GM12875 (cell line): ENCODE measurements around the gene MAMLD1.

ENCODE experiments used
- H3K4me3 ChIP-seq: one replicate; pipeline ENCODE4 v1.5.1; 2011; ENCODE audit warnings: low read depth, low read length, control low read depth
- CTCF ChIP-seq: IDR thresholded peaks from 2 replicates; pipeline ENCODE4 v1.5.1; 2011; ENCODE audit warnings: low read depth, mild to moderate bottlenecking, control low read depth, inconsistent platforms, low read length, moderate library complexity, borderline replicate concordance; ENCODE audit not compliant: insufficient read depth

The MAMLD1 gene

DNA sequence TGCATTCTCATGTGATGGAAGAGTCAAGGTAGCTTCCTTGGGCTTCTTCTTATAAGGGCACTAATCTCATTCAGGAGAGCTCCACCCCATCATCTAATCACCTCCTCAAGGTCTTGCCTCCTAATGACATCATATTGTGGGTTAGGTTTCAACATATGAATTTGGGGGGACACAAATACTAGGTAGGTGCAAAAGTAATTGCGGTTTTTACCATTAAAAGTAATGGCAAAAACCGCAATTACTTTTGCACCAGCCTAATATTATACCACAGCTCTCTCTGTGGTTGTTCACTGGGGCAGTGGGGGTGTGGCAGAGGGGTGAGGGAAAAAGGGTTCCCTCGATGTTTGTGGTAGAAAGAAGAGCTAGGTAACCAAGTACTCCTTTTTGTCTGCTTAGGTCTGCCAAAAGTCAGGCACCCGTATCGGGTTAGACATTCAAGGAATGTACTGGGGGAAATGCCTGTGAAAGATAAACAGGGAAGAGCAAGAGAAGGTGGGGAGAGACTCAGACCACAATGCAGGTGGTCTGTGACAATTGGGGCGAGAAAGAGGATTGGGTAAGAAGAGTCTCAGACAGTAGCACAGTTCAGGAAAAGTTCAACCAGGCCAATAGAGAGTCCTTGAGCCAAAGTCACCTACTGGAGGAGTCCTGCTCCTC is 126.4 kb downstream of the MAMLD1 start:
- no peak overlapping the region for H3K4me3 ChIP-seq
- no peak for TF ChIP-seq CTCF

DNA sequence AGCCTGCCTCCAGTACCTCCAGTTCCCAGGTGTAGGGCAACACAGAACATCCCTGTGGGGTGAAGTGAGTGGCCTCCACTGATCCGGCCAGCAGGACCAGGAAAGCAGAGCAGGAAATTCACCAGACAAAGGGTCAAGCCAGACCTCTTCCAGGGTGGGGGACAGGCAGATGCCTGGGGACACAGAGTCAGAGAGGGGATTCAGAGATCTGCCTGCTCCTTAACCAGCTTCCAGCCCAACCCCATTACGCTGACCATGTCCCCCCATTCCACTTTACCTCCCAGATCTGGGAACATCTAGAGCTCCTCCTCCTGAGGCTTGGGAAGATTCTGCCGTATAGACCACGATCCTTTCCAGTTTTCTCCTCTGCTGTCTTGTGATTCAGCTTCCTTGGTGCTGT is 132.4 kb downstream of the MAMLD1 start:
- H3K4me3 ChIP-seq = no peak overlapping the region
- TF ChIP-seq CTCF = no peak

DNA sequence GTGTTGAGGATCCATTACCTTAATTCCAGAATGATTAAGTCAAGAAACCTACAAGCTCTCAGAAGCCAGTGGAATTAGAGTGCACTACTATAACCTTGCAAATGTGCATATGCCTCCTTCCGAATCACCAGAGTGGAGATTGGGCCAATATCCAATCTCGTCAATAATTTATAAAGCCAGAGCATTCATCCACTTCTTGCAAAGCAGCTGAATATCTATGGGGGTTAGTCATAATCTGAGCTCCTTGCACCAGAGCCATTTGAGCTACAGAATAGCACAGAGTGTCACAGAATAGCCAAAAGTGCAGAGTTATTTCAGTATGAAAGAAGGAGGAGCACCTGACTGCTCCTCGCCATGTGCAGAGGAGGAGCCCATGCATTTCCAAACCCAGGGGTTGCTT is 136.1 kb downstream of the MAMLD1 start:
- H3K4me3 ChIP-seq = no peak overlapping the region
- no peak for TF ChIP-seq CTCF

- H3K4me3 ChIP-seq = no peak overlapping the region
- no peak for TF ChIP-seq CTCF
Measured at GRCh38 chrX:150502091-150502490, 139.0 kb downstream of the MAMLD1 start.

DNA sequence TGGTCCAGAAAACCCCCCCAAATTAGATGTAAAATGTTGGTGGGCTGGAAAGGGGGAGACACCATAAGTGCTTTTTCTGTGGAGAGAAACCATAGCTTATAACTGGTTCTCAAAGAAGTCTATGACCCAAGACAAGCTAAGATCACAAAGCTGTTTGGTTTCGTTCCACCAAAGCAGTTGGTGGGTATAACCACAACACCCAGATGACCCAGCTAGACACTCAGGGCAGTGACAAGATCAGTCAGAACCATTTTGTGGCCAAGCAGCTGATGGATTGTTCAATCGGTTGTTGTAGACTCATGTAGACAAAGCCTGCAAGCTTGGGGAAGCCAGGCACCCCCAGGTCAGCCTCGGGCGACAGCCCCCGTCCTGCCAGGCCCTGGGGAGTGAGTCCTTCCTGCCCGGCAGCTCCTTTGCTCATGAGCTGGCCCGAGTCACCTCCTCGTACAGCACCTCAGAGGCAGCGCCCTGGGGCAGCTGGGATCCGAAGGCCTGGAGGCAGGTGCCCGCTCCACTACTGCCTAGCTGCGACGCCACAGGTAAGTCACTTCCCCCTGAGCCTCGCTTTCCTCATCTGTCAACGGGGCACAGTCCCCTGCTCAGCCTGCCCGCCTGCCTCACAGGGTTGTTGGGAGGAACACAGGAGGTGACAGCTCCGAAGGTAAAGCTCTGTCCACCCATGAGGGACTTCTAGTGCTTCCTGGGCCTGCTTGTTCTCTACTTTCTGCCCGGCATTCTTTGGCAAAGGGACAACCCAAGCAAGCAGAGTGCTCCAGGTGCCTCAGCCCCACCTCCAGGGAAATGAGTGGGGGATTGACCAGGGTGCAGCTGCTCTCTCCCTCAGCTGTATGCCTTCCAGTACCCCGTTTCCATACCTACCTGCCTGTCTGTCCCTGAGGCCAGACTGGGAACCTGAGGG is 140.1 kb downstream of the MAMLD1 start:
- TF ChIP-seq CTCF = no peak
- no peak overlapping the region for H3K4me3 ChIP-seq

GRCh38 chrX:150503898-150504219 is 140.7 kb downstream of the MAMLD1 start:
- TF ChIP-seq CTCF = no peak
- H3K4me3 ChIP-seq = no peak overlapping the region
